Measurements from ENCODE around the gene C9orf153.
"Not testable (repeated sequence)": the region's sequence is repeated elsewhere in the genome, so short reads cannot be mapped to it uniquely, and the experiment has no call there.

Gene C9orf153

GRCh38 chr9:86193088-86193487 lies 66.4 kb downstream of the C9orf153 start:
- DNase-seq (ENCODE audit: low read depth in 1 of 2, low spot score in 1 of 2): no peak

- not testable (repeated sequence) for DNase-seq (ENCODE audit: low read depth in 1 of 2, low spot score in 1 of 2)
Measured at GRCh38 chr9:86190700-86191099, 68.8 kb downstream of the C9orf153 start.

- no peak for DNase-seq (ENCODE audit: low read depth in 1 of 2, low spot score in 1 of 2)
Measured at GRCh38 chr9:86187121-86187520, 72.3 kb downstream of the C9orf153 start.

GRCh38 chr9:86186696-86187095 lies 72.8 kb downstream of the C9orf153 start:
- DNase-seq (ENCODE audit: low read depth in 1 of 2, low spot score in 1 of 2): no peak

GRCh38 chr9:86185872-86186271 lies 73.6 kb downstream of the C9orf153 start:
- no peak for DNase-seq (ENCODE audit: low read depth in 1 of 2, low spot score in 1 of 2)

- DNase-seq (ENCODE audit: low read depth in 1 of 2, low spot score in 1 of 2): no peak
Measured at GRCh38 chr9:86184138-86184524, 75.3 kb downstream of the C9orf153 start.

- DNase-seq (ENCODE audit: low read depth in 1 of 2, low spot score in 1 of 2): no peak
Measured at GRCh38 chr9:86183229-86184137, 76.0 kb downstream of the C9orf153 start.

GRCh38 chr9:86181379-86182315 lies 77.8 kb downstream of the C9orf153 start:
- DNase-seq (ENCODE audit: low read depth in 1 of 2, low spot score in 1 of 2): no peak

- DNase-seq (ENCODE audit: low read depth in 1 of 2, low spot score in 1 of 2): no peak
Measured at GRCh38 chr9:86178503-86178902, 81.0 kb downstream of the C9orf153 start.

GRCh38 chr9:86177995-86178394 lies 81.5 kb downstream of the C9orf153 start:
- DNase-seq (ENCODE audit: low read depth in 1 of 2, low spot score in 1 of 2): no peak

GRCh38 chr9:86176468-86176867 lies 83.0 kb downstream of the C9orf153 start:
- DNase-seq (ENCODE audit: low read depth in 1 of 2, low spot score in 1 of 2): no peak

GRCh38 chr9:86175743-86176456 lies 83.6 kb downstream of the C9orf153 start:
- DNase-seq (ENCODE audit: low read depth in 1 of 2, low spot score in 1 of 2): no peak

GRCh38 chr9:86175223-86175622 lies 84.2 kb downstream of the C9orf153 start:
- DNase-seq (ENCODE audit: low read depth in 1 of 2, low spot score in 1 of 2): no peak
